ENCODE measurements around the gene TMEM229B.

- TF ChIP-seq CTCF (IDR thresholded peaks at IDR 0.05): no peak
- no peak for TF ChIP-seq EZH2 (IDR thresholded peaks at IDR 0.05; ENCODE audit: borderline replicate concordance, insufficient read depth, low read depth, low read length, poor library complexity, severe bottlenecking)
Observed at GRCh38 chr14:67424539-67424938, 64.0 kb downstream of the TMEM229B start.
